ENCODE data around the gene HS3ST3B1.

DNA sequence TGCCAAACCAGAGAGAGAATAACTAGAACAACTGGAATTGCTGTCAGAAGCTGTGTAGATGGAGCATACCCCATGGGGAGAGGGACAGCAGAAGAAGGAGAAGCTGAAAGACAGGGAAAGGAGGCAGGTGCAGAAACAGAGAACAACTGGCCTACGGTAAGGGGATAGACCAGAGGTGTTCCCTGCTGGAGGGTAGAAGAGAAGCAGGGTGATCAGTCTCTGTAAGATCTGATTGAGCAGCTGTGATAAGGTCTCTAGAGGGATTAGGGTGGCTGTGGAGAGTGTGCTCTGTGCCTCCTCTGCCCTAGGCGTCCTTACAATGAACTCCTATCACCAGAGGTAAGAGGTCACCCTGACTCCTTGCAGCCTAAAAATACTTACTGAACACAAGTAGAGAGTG is 30.4 kb upstream of the HS3ST3B1 start:
- no peak for TF ChIP-seq SIN3A (IDR thresholded peaks at IDR 0.05; ENCODE audit: borderline replicate concordance, insufficient read depth, low read depth, low read length)
- TF ChIP-seq POLR2AphosphoS5 (IDR thresholded peaks at IDR 0.05; ENCODE audit: low read depth, low read length): no peak
- TF ChIP-seq, protein P1, sequence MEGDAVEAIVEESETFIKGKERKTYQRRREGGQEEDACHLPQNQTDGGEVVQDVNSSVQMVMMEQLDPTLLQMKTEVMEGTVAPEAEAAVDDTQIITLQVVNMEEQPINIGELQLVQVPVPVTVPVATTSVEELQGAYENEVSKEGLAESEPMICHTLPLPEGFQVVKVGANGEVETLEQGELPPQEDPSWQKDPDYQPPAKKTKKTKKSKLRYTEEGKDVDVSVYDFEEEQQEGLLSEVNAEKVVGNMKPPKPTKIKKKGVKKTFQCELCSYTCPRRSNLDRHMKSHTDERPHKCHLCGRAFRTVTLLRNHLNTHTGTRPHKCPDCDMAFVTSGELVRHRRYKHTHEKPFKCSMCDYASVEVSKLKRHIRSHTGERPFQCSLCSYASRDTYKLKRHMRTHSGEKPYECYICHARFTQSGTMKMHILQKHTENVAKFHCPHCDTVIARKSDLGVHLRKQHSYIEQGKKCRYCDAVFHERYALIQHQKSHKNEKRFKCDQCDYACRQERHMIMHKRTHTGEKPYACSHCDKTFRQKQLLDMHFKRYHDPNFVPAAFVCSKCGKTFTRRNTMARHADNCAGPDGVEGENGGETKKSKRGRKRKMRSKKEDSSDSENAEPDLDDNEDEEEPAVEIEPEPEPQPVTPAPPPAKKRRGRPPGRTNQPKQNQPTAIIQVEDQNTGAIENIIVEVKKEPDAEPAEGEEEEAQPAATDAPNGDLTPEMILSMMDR (IDR thresholded peaks at IDR 0.05): no peak
- no peak for TF ChIP-seq REST (IDR thresholded peaks at IDR 0.05; ENCODE audit: insufficient read depth in 1 of 2, low read depth in 2 of 2, low read length in 1 of 2)

Measured in Panc1 (cell line).